Ascending aorta (tissue), 2 donors: ENCODE results near the gene TSPAN11. TPM values are rescaled to one million over a fixed set of nuclear protein-coding genes. Genes with fewer than 3 reads are reported as not detected.
"Not testable (repeated sequence)": the region's sequence is repeated elsewhere in the genome, so short reads cannot be mapped to it uniquely, and the experiment has no call there.

Source experiments
- DNase-seq, 2 donors: peaks; one replicate each; pipeline ENCODE4 v3.0.0-alpha.2; 2019; ENCODE audit warnings: low spot score in 2 of 2
- H3K27ac ChIP-seq, 2 donors: fragments of 200-600 bp; sonication (generic); one replicate each; pipeline ENCODE4 v1.5.1; 2016 to 2017; ENCODE audit warnings: mild to moderate bottlenecking in 1 of 2
- H3K27me3 ChIP-seq: fragments of 200-600 bp; sonication (generic); one replicate; pipeline ENCODE4 v1.5.1; 2017
- H3K36me3 ChIP-seq, 2 donors: fragments of 200-600 bp; sonication (generic); one replicate each; pipeline ENCODE4 v1.5.1; 2016
- H3K4me1 ChIP-seq, 2 donors: fragments of 200-600 bp; sonication (generic); one replicate each; pipeline ENCODE4 v1.5.1; 2016 to 2017; ENCODE audit warnings: mild to moderate bottlenecking in 1 of 2
- H3K4me3 ChIP-seq, 2 donors: fragments of 200-600 bp; sonication (generic); one replicate each; pipeline ENCODE4 v1.5.1; 2016 to 2017; ENCODE audit warnings: mild to moderate bottlenecking in 1 of 2
- H3K9me3 ChIP-seq, 2 donors: fragments of 200-600 bp; sonication (generic); one replicate each; pipeline ENCODE4 v1.5.1; 2016
- intact Hi-C: fragments of 100-400 bp; cut with DNase I; formaldehyde crosslinking; loops from one replicate; pipeline ENCODE4 v1.15.1; 2023
- total RNA-seq: library from RNA; depleted of rRNA; stranded (reverse); fragments of >200 nt; gene quantifications from one replicate; pipeline ENCODE4 v1.1.0, GENCODE V29; 2016
- TF ChIP-seq, protein P1 (sequence below), 3 experiments: fragments of 200-600 bp in 2 of 3; fragments of 450-650 bp in 1 of 3; sonication (generic) in 2 of 3; IDR thresholded peaks; one replicate each; pipeline ENCODE4 v1.5.1; 2016 to 2019; ENCODE audit warnings: antibody characterized with exemption in 3 of 3, mild to moderate bottlenecking in 1 of 3, moderate library complexity in 1 of 3

Gene TSPAN11
- total RNA-seq, 1 donor from 2014 or later = 5.2 TPM

DNA sequence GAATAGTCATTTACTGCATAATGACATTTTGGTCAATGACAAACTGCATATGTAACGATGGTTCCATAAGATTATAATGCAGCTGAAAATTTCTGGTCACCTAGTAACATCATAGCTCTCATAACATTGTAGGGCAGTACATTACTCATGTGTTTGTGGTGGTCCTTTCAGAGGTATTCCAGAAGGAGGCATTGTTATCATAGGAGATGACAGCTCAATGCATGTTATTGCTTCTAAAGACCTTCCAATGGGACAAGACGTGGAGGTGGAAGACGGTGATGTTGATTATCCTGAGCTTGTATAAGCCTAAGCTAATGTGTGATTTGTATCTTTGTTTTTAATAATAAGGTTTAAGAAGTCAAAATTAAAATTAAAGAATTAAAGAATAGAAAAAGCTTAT, 43.8 kb upstream of the TSPAN11 start:
- Histone ChIP-seq H3K36me3 (no peaks in the 10 kb centered on the region), H3K4me3 (no peak overlapping the region), H3K27me3 (no peaks in the 10 kb centered on the region), H3K27ac (no peak overlapping the region), H3K9me3 (peaks cover 0 to 17% of the 10 kb centered on the region in 2 donors), H3K4me1 (no peaks in the 10 kb centered on the region)
- no peak for DNase-seq
- TF ChIP-seq, protein P1, sequence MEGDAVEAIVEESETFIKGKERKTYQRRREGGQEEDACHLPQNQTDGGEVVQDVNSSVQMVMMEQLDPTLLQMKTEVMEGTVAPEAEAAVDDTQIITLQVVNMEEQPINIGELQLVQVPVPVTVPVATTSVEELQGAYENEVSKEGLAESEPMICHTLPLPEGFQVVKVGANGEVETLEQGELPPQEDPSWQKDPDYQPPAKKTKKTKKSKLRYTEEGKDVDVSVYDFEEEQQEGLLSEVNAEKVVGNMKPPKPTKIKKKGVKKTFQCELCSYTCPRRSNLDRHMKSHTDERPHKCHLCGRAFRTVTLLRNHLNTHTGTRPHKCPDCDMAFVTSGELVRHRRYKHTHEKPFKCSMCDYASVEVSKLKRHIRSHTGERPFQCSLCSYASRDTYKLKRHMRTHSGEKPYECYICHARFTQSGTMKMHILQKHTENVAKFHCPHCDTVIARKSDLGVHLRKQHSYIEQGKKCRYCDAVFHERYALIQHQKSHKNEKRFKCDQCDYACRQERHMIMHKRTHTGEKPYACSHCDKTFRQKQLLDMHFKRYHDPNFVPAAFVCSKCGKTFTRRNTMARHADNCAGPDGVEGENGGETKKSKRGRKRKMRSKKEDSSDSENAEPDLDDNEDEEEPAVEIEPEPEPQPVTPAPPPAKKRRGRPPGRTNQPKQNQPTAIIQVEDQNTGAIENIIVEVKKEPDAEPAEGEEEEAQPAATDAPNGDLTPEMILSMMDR (IDR thresholded peaks at IDR 0.05) = no peak
- intact Hi-C loops = no loop called here

DNA sequence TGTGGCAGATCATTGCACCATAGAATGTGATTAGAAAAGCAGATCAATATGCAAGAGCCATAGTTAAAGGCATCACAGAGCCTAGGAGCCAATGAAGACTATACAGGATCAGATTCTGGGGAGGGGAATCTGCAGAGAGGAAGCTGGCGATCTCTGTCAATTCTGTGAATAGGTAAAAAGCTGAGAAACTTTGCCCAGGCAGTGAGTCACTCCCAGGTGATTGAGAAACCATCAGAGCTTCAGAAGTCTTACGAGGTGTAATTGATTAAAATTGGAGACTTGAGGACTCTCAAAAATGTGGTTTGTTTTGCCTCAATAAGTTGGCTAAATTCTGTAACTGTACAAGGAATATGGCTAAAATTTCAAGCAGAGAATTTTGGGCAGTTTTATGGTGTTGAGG, 41.7 kb upstream of the TSPAN11 start:
- no peak for DNase-seq
- TF ChIP-seq, protein P1 (IDR thresholded peaks at IDR 0.05) = no peak
- Histone ChIP-seq H3K4me3 (no peak overlapping the region), H3K36me3 (no peaks in the 10 kb centered on the region), H3K4me1 (no peaks in the 10 kb centered on the region), H3K9me3 (peaks cover 0 to 24% of the 10 kb centered on the region in 2 donors), H3K27me3 (no peaks in the 10 kb centered on the region), H3K27ac (no peak overlapping the region)
- intact Hi-C loops = no loop called here

DNA sequence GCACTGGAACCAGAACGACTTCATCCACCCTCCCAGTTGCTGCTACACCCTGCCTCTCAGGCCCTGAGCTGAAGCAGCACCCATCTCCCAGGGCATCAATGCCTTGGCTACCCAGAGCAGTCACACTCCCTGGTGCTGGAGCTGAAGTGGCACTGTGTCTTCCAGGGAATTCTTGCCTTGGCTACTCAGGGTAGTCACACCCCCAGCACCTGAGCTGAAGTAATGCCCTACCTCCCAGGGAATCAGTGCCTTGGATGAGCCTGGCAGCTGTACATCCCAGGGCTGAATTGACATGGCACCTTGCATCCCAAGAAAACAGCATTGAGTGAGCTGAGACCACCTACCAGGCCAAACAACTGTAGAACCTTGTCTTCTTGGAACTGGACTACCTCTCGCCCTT, 41.2 kb upstream of the TSPAN11 start:
- Histone ChIP-seq H3K4me3 (no peak overlapping the region), H3K36me3 (no peaks in the 10 kb centered on the region), H3K27ac (no peak overlapping the region), H3K4me1 (no peaks in the 10 kb centered on the region), H3K27me3 (no peaks in the 10 kb centered on the region), H3K9me3 (peaks cover 0 to 24% of the 10 kb centered on the region in 2 donors)
- no peak for DNase-seq
- TF ChIP-seq, protein P1 (IDR thresholded peaks at IDR 0.05) = no peak
- intact Hi-C loops = no loop called here

DNA sequence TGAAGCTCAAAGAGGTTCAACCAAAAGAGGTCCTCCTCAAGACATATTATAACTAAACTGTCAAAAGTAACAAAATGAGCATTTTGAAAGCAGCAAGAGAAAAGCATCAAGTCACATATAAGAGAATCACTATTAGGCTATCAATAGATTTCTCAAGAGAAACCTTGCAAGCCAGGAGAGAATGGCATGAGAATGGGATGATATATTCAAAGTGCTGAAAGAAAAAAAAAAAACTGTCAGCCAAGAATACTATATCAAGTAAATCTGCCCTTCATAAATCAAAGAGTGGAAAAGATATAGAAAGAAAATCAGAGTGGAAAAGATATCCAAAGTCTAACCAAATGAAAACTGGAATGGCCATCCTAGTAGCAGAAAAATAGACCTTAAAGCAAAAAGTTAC, 39.3 kb upstream of the TSPAN11 start:
- TF ChIP-seq, protein P1 (IDR thresholded peaks at IDR 0.05) = no peak
- peaks cover 0 to 24% of the 10 kb centered on the region in 2 donors for H3K9me3 ChIP-seq
- H3K4me3 ChIP-seq = no peak overlapping the region
- intact Hi-C loops = no loop called here
- no peak overlapping the region for H3K27ac ChIP-seq
- no peaks in the 10 kb centered on the region for H3K4me1 ChIP-seq
- H3K36me3 ChIP-seq = no peaks in the 10 kb centered on the region
- no peaks in the 10 kb centered on the region for H3K27me3 ChIP-seq
- DNase-seq = no peak

DNA sequence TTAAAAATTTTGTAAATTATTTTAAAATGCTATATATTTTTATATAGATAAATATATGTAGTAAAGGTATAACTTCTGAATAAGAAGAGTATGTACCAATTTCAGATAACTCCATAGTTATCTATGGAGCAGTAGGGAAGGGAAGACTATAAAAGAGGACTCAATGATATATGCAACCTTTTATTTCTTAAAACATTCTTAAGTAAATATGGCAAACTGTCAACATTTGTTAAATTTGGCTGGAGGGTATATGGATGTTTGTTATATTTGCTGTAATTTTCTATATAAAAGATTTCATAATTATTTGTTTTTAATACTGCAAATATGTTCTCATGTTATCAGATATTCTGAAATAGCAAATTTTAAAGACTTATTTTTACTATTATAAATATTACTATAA, 38.3 kb upstream of the TSPAN11 start:
- no peak for DNase-seq
- intact Hi-C loops = no loop called here
- H3K27me3 ChIP-seq = no peaks in the 10 kb centered on the region
- TF ChIP-seq, protein P1 (IDR thresholded peaks at IDR 0.05) = no peak
- H3K4me3 ChIP-seq = no peak overlapping the region
- H3K36me3 ChIP-seq = no peaks in the 10 kb centered on the region
- peaks cover 0 to 24% of the 10 kb centered on the region in 2 donors for H3K9me3 ChIP-seq
- H3K27ac ChIP-seq = no peak overlapping the region
- no peaks in the 10 kb centered on the region for H3K4me1 ChIP-seq

DNA sequence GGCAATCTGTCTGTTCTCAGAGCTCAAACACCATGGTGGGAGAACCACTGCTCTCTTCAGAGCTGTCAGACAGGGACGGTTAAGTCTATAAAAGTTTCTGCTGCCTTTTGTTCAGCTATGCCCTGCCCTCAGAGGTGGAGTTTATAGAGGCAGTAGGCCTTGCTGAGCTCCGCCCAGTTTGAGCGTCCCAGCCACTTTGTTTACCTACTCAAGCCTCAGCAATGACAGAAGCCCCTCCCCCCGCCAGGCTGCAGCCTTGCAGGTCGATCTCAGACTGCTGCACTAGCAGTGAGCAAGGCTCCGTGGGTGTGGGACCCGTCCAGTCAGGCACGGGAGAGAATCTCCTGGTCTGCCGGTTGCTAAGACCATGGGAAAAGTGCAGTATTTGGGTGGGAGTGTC, 32.0 kb upstream of the TSPAN11 start:
- DNase-seq, H3K9me3 ChIP-seq, H3K4me1 ChIP-seq, H3K36me3 ChIP-seq, intact Hi-C loops, H3K27ac ChIP-seq, H3K4me3 ChIP-seq, H3K27me3 ChIP-seq: not testable (repeated sequence)
